ENCODE measurements around the gene SHANK1.
A peak's percentile ranks its signal among the peaks of the same experiment; 100 is the strongest.
"Not testable (repeated sequence)": the region's sequence is repeated elsewhere in the genome, so short reads cannot be mapped to it uniquely, and the experiment has no call there.

Gene SHANK1

DNA sequence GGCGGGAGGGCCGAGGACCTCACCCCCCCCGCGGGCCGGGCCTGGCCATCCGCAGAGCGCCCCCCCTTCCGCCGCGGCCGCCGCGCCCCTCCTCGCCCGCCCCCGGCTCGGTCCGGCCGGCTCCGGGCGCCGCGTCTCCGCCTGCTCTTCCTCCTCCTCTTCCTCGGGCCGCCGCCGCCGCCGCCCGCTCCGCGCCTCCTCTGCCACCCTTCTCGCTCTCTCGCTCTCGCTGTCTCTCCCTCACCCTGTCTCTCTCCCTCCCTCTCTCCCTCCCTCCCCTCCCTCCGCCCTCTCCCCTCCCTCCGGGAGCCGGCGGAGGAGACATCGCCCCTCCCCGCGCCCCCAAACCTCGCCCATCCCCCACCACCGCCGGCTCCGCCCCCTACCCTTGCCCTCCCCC, at the start of gene SHANK1:
TSS of gene SHANK1 (minus strand) at position 237 of the 400 bp plus-strand sequence. CDS start 2,883 bp downstream, outside the sequence.
- Histone ChIP-seq H3K36me3 (ENCODE audit: insufficient read depth, low read length) (no peaks in the 10 kb centered on the region), H3K27ac (ENCODE audit: low read depth, low read length) (no peak within 1 kb of the TSS), H3K79me2 (ENCODE audit: control insufficient read depth, insufficient read depth, low read length, unreplicated experiment) (peaks cover 4% of the 10 kb centered on the region), H3K27me3 (ENCODE audit: insufficient read depth, low read length) (no peaks in the 10 kb centered on the region), H3K4me3 (ENCODE audit: low read depth, low read length) (peak within 1 kb of the TSS; percentile 62), H2AFZ (ENCODE audit: low read length, unreplicated experiment) (no peak within 1 kb of the TSS), H3K4me1 (ENCODE audit: control insufficient read depth, insufficient read depth, low read length, unreplicated experiment) (peaks cover 10% of the 10 kb centered on the region)

- Histone ChIP-seq H3K36me3 (ENCODE audit: insufficient read depth, low read length) (no peaks in the 10 kb centered on the region), H3K27ac (ENCODE audit: low read depth, low read length) (no peak overlapping the region), H3K79me2 (ENCODE audit: control insufficient read depth, insufficient read depth, low read length, unreplicated experiment) (no peaks in the 10 kb centered on the region), H3K4me3 (ENCODE audit: low read depth, low read length) (no peak overlapping the region), H3K27me3 (ENCODE audit: insufficient read depth, low read length) (no peaks in the 10 kb centered on the region), H2AFZ (ENCODE audit: low read length, unreplicated experiment) (no peak overlapping the region), H3K4me1 (ENCODE audit: control insufficient read depth, insufficient read depth, low read length, unreplicated experiment) (no peaks in the 10 kb centered on the region)
Observed at GRCh38 chr19:50768277-50768676, 48.7 kb upstream of the SHANK1 start.

DNA sequence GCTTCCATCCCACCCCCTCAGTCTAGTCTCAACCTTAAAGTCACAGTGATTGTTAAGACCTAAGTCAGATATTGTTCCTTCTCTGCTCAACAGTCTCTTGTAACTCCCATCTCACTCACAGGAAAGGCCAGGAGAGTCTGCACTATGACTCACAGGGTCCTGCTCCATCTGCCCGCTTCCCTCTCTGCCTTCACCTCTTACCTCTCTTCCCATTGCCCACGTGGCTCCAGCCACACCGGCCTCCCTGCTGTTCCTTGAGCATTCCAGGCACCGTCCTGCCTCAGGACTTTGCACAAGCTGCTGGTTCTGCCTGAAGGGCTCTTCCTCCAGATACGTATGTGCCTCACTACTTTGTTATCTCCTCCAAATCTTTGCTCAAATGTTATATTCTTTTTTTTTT, 47.7 kb upstream of the SHANK1 start:
- H2AFZ ChIP-seq (ENCODE audit: low read length, unreplicated experiment); H3K36me3 ChIP-seq (ENCODE audit: insufficient read depth, low read length); H3K79me2 ChIP-seq (ENCODE audit: control insufficient read depth, insufficient read depth, low read length, unreplicated experiment); H3K4me1 ChIP-seq (ENCODE audit: control insufficient read depth, insufficient read depth, low read length, unreplicated experiment); H3K27ac ChIP-seq (ENCODE audit: low read depth, low read length); H3K4me3 ChIP-seq (ENCODE audit: low read depth, low read length); H3K27me3 ChIP-seq (ENCODE audit: insufficient read depth, low read length): not testable (repeated sequence)

DNA sequence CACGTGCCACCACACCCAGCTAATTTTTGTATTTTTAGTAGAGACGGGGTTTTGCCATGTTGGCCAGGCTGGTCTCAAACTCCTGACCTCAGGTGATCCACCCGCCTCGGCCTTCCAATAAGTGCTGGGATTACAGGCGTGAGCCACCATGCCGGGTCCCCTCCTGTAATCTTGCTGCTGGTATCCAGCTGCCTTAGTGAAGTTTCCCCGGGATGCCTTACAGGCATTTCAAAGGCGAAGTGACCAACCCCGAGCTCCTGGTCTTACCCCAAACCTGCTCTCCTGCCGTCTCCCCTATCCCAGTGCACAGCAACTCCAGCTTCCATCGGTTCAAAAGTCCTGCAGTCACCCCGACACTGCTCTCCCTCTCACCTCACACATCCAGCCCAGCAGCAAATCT, 47.1 kb upstream of the SHANK1 start:
- not testable (repeated sequence) for H3K4me3 ChIP-seq (ENCODE audit: low read depth, low read length); H3K79me2 ChIP-seq (ENCODE audit: control insufficient read depth, insufficient read depth, low read length, unreplicated experiment); H3K36me3 ChIP-seq (ENCODE audit: insufficient read depth, low read length); H3K27me3 ChIP-seq (ENCODE audit: insufficient read depth, low read length); H2AFZ ChIP-seq (ENCODE audit: low read length, unreplicated experiment); H3K27ac ChIP-seq (ENCODE audit: low read depth, low read length); H3K4me1 ChIP-seq (ENCODE audit: control insufficient read depth, insufficient read depth, low read length, unreplicated experiment)

DNA sequence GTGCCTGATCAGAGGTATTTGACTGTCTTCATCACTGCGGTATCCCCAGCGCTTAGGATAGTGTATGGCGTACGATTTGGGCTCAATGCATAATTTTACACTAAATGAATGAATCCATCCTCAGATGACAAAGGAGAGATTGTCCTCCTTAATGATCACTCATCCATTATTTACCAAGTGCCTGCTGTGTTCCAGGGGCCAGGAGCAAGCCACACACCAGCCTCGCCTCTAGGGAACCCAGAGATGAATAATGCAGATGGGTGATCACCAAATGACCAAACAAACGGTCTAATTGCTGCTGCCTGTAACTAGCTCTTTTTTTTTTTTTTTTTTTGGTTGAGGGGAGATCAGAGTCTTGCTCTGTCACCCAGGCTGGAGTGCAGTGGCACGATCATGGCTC, 44.8 kb upstream of the SHANK1 start:
- Histone ChIP-seq H3K79me2 (ENCODE audit: control insufficient read depth, insufficient read depth, low read length, unreplicated experiment) (no peaks in the 10 kb centered on the region), H3K4me1 (ENCODE audit: control insufficient read depth, insufficient read depth, low read length, unreplicated experiment) (no peaks in the 10 kb centered on the region), H3K4me3 (ENCODE audit: low read depth, low read length) (no peak overlapping the region), H3K27me3 (ENCODE audit: insufficient read depth, low read length) (no peaks in the 10 kb centered on the region), H3K27ac (ENCODE audit: low read depth, low read length) (no peak overlapping the region), H3K36me3 (ENCODE audit: insufficient read depth, low read length) (no peaks in the 10 kb centered on the region), H2AFZ (ENCODE audit: low read length, unreplicated experiment) (no peak overlapping the region)

DNA sequence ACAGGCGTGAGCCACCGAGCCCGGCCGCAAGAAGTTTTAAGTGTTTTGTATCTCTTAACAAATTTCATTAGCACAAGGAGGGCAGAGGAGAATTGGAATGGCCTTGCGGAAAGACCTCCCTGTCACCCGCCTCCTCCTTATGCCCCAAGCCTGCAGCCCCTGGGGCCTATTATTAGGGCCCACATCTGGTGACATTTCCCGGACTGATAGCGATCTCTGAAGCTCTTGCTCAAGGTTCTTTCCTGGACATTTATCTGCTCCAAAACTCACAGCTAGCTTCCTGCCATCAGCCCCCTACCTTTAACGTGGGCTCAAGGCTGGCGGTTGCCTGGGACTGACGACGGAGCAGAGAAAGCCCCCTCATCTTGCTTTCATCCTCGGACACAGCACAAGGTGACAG, 43.9 kb upstream of the SHANK1 start:
- not testable (repeated sequence) for H3K79me2 ChIP-seq (ENCODE audit: control insufficient read depth, insufficient read depth, low read length, unreplicated experiment); H3K4me3 ChIP-seq (ENCODE audit: low read depth, low read length); H3K36me3 ChIP-seq (ENCODE audit: insufficient read depth, low read length); H2AFZ ChIP-seq (ENCODE audit: low read length, unreplicated experiment); H3K27me3 ChIP-seq (ENCODE audit: insufficient read depth, low read length); H3K4me1 ChIP-seq (ENCODE audit: control insufficient read depth, insufficient read depth, low read length, unreplicated experiment); H3K27ac ChIP-seq (ENCODE audit: low read depth, low read length)

DNA sequence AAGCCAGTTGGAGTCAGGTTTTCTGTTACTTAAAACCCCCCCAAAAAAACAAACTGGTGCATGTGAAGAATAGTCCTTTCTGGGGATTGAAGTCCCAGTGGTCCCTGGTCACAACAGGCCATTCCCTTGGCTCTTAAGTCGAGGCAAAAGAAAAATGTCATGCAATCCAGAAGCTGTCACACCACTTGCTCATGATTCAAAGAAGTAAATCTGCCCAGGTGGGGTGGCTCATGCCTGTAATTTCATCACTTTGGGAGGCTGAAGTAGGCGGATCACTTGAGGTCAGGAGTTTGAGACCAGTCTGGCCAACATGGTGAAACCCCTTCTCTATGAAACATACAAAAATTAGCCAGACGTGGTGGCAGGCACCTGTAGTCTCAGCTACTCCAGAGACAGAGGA, 41.9 kb upstream of the SHANK1 start:
- H3K27me3 ChIP-seq (ENCODE audit: insufficient read depth, low read length); H2AFZ ChIP-seq (ENCODE audit: low read length, unreplicated experiment); H3K27ac ChIP-seq (ENCODE audit: low read depth, low read length); H3K79me2 ChIP-seq (ENCODE audit: control insufficient read depth, insufficient read depth, low read length, unreplicated experiment); H3K4me1 ChIP-seq (ENCODE audit: control insufficient read depth, insufficient read depth, low read length, unreplicated experiment); H3K36me3 ChIP-seq (ENCODE audit: insufficient read depth, low read length); H3K4me3 ChIP-seq (ENCODE audit: low read depth, low read length): not testable (repeated sequence)

- H3K27ac ChIP-seq (ENCODE audit: low read depth, low read length): no peak overlapping the region
- no peak overlapping the region for H2AFZ ChIP-seq (ENCODE audit: low read length, unreplicated experiment)
- no peaks in the 10 kb centered on the region for H3K79me2 ChIP-seq (ENCODE audit: control insufficient read depth, insufficient read depth, low read length, unreplicated experiment)
- H3K27me3 ChIP-seq (ENCODE audit: insufficient read depth, low read length): no peaks in the 10 kb centered on the region
- H3K36me3 ChIP-seq (ENCODE audit: insufficient read depth, low read length): no peaks in the 10 kb centered on the region
- H3K4me1 ChIP-seq (ENCODE audit: control insufficient read depth, insufficient read depth, low read length, unreplicated experiment): no peaks in the 10 kb centered on the region
- no peak overlapping the region for H3K4me3 ChIP-seq (ENCODE audit: low read depth, low read length)
Observed at GRCh38 chr19:50759886-50760285, 40.3 kb upstream of the SHANK1 start.

- not testable (repeated sequence) for H3K36me3 ChIP-seq (ENCODE audit: insufficient read depth, low read length); H3K27me3 ChIP-seq (ENCODE audit: insufficient read depth, low read length); H3K4me3 ChIP-seq (ENCODE audit: low read depth, low read length); H3K4me1 ChIP-seq (ENCODE audit: control insufficient read depth, insufficient read depth, low read length, unreplicated experiment); H3K79me2 ChIP-seq (ENCODE audit: control insufficient read depth, insufficient read depth, low read length, unreplicated experiment); H3K27ac ChIP-seq (ENCODE audit: low read depth, low read length); H2AFZ ChIP-seq (ENCODE audit: low read length, unreplicated experiment)
Observed at GRCh38 chr19:50759076-50759475, 39.5 kb upstream of the SHANK1 start.

- not testable (repeated sequence) for H3K27ac ChIP-seq (ENCODE audit: low read depth, low read length); H2AFZ ChIP-seq (ENCODE audit: low read length, unreplicated experiment); H3K36me3 ChIP-seq (ENCODE audit: insufficient read depth, low read length); H3K4me1 ChIP-seq (ENCODE audit: control insufficient read depth, insufficient read depth, low read length, unreplicated experiment); H3K27me3 ChIP-seq (ENCODE audit: insufficient read depth, low read length); H3K79me2 ChIP-seq (ENCODE audit: control insufficient read depth, insufficient read depth, low read length, unreplicated experiment); H3K4me3 ChIP-seq (ENCODE audit: low read depth, low read length)
Observed at GRCh38 chr19:50757624-50758023, 38.0 kb upstream of the SHANK1 start.

DNA sequence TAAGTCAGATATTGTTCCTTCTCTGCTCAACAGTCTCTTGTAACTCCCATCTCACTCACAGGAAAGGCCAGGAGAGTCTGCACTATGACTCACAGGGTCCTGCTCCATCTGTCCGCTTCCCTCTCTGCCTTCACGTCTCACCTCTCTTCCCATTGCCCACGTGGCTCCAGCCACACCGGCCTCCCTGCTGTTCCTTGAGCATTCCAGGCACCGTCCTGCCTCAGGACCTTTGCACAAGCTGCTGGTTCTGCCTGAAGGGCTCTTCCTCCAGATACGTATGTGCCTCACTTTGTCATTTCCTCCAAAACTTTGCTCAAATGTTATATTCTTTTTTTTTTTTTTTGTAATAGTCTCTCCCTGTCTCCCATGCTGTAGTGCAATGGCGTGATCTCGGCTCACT, 36.6 kb upstream of the SHANK1 start:
- H3K79me2 ChIP-seq (ENCODE audit: control insufficient read depth, insufficient read depth, low read length, unreplicated experiment); H2AFZ ChIP-seq (ENCODE audit: low read length, unreplicated experiment); H3K27me3 ChIP-seq (ENCODE audit: insufficient read depth, low read length); H3K4me3 ChIP-seq (ENCODE audit: low read depth, low read length); H3K4me1 ChIP-seq (ENCODE audit: control insufficient read depth, insufficient read depth, low read length, unreplicated experiment); H3K36me3 ChIP-seq (ENCODE audit: insufficient read depth, low read length); H3K27ac ChIP-seq (ENCODE audit: low read depth, low read length): not testable (repeated sequence)

- Histone ChIP-seq H2AFZ (ENCODE audit: low read length, unreplicated experiment) (no peak overlapping the region), H3K4me3 (ENCODE audit: low read depth, low read length) (no peak overlapping the region)
Observed at GRCh38 chr19:50753879-50754278, 34.3 kb upstream of the SHANK1 start.

More at GRCh38 chr19:50753879-50754278, 34.3 kb upstream of the SHANK1 start:
- H3K27ac ChIP-seq (ENCODE audit: low read depth, low read length): no peak overlapping the region
- H3K27me3 ChIP-seq (ENCODE audit: insufficient read depth, low read length): peaks cover 6% of the 10 kb centered on the region; the same call in 1 of the 2 replicates
- no peaks in the 10 kb centered on the region for H3K4me1 ChIP-seq (ENCODE audit: control insufficient read depth, insufficient read depth, low read length, unreplicated experiment)
- H3K79me2 ChIP-seq (ENCODE audit: control insufficient read depth, insufficient read depth, low read length, unreplicated experiment): no peaks in the 10 kb centered on the region
- no peaks in the 10 kb centered on the region for H3K36me3 ChIP-seq (ENCODE audit: insufficient read depth, low read length)
